ENCODE results near the gene SLC8A1. TPM values are rescaled to one million over a fixed set of nuclear protein-coding genes. Genes with fewer than 3 reads are reported as not detected.

SLC8A1 gene
- total RNA-seq, 1 experiment from 2014 or later, result 1.7 TPM

DNA sequence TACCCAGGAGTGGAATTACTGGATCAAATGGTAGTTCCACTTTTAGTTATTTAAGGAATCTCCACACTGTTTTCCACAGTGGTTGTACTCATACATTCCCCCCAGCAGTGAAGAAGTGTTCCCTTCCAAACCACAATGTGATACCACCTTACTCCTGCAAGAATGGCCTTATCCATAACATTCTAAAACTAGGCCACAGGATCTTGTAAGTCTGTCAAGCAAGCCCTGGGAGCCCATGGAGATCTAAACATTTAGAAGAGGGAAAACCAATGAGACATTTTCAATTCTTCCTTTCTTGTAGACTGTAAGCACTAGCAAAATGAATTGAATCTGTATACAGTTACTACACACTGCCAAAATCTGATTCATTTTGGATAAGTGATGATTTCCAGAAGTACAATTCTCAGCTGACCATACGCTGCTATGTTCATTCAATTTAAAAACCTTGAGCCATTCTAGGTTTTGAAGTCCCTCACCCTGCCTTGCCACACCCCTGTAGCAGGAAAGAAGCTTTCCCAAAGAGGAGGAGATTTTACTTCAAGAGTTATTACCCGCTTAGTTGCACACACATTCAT lies 149.1 kb downstream of the SLC8A1 start:
- Histone ChIP-seq H2BK12ac (ENCODE audit: insufficient read length, low read depth, low read length) (no peak overlapping the region), H3K9ac (ENCODE audit: extremely low read depth, insufficient read length, low read length) (no peak overlapping the region), H4K91ac (ENCODE audit: insufficient read length, low read depth, low read length) (no peak overlapping the region), H2AFZ (ENCODE audit: low read length) (no peak overlapping the region), H3K4me2 (ENCODE audit: insufficient read depth, insufficient read length, low read length) (no peak overlapping the region), H2BK5ac (ENCODE audit: insufficient read length, low read length) (no peak overlapping the region), H3K18ac (ENCODE audit: insufficient read length, low read depth, low read length) (no peak overlapping the region), H3K56ac (ENCODE audit: insufficient read length, low read depth, low read length) (no peak overlapping the region), H3K23ac (ENCODE audit: insufficient read length, low read depth, low read length) (no peak overlapping the region), H3K79me1 (ENCODE audit: insufficient read depth, low read depth, low read length, poor library complexity, severe bottlenecking) (no peaks in the 10 kb centered on the region), H3K79me2 (ENCODE audit: insufficient read depth, low read length) (no peaks in the 10 kb centered on the region), H2BK20ac (ENCODE audit: low read depth, low read length, poor library complexity, severe bottlenecking) (no peak overlapping the region), H3K9me3 (ENCODE audit: control insufficient read depth, low read depth, low read length) (no peaks in the 10 kb centered on the region), H3K27me3 (ENCODE audit: insufficient read depth, low read length) (no peaks in the 10 kb centered on the region), H4K20me1 (ENCODE audit: control insufficient read depth, insufficient read depth, insufficient read length) (no peaks in the 10 kb centered on the region), H3K27ac (ENCODE audit: insufficient read length, low read depth, low read length) (no peak overlapping the region), H2AK5ac (ENCODE audit: insufficient read length, low read length) (no peak overlapping the region), H3K4me1 (ENCODE audit: insufficient read depth, low read length) (peaks cover 9% of the 10 kb centered on the region), H2BK120ac (ENCODE audit: low read depth, low read length, poor library complexity, severe bottlenecking) (no peak overlapping the region), H3K14ac (ENCODE audit: insufficient read depth, low read length) (no peak overlapping the region), H3K4ac (ENCODE audit: low read depth, low read length) (no peak overlapping the region), H4K5ac (ENCODE audit: insufficient read length, low read depth, low read length) (no peak overlapping the region), H3T11ph (ENCODE audit: low read length) (no peak overlapping the region), H2BK15ac (ENCODE audit: low read depth, low read length) (no peak overlapping the region), H3K23me2 (ENCODE audit: insufficient read length, low read depth, low read length, poor library complexity, severe bottlenecking) (no peaks in the 10 kb centered on the region), H4K8ac (replicated peaks; ENCODE audit: insufficient read length, low read depth, low read length) (no peak overlapping the region)
- no peak for DNase-seq
- WGBS (ENCODE audit: extremely low coverage, insufficient read length, low lambda C conversion rate), result no CpG with 5 or more reads among the region's 2 CpGs
- Mint-ChIP-seq H3K27me3 (ENCODE audit: low read depth) (no peaks in the 10 kb centered on the region), H3K4me1 (peaks cover 9 to 18% of the 10 kb centered on the region in 2 experiments), H3K27ac (no peak overlapping the region), H3K9me3 (no peaks in the 10 kb centered on the region), H3K4me3 (no peak overlapping the region), H3K36me3 (ENCODE audit: insufficient read depth in 1 of 3, low read depth in 3 of 3) (no peaks in the 10 kb centered on the region)
- TF ChIP-seq, protein P1, sequence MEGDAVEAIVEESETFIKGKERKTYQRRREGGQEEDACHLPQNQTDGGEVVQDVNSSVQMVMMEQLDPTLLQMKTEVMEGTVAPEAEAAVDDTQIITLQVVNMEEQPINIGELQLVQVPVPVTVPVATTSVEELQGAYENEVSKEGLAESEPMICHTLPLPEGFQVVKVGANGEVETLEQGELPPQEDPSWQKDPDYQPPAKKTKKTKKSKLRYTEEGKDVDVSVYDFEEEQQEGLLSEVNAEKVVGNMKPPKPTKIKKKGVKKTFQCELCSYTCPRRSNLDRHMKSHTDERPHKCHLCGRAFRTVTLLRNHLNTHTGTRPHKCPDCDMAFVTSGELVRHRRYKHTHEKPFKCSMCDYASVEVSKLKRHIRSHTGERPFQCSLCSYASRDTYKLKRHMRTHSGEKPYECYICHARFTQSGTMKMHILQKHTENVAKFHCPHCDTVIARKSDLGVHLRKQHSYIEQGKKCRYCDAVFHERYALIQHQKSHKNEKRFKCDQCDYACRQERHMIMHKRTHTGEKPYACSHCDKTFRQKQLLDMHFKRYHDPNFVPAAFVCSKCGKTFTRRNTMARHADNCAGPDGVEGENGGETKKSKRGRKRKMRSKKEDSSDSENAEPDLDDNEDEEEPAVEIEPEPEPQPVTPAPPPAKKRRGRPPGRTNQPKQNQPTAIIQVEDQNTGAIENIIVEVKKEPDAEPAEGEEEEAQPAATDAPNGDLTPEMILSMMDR (conservative IDR thresholded peaks at IDR 0.05), result no peak

Data from H9 (cell line).